GM19193 (cell line): ENCODE results near the gene GPC5.

ENCODE experiments used
- POLR2A ChIP-seq: IDR thresholded peaks from 4 replicates; pipeline ENCODE4 v1.6.1; 2011; ENCODE audit not compliant: insufficient read depth, insufficient read length; ENCODE audit errors: extremely low read depth

GPC5 gene

GRCh38 chr13:91771229-91771628 is 372.8 kb downstream of the GPC5 start:
- TF ChIP-seq POLR2A, result no peak

- no peak for TF ChIP-seq POLR2A
Measured at GRCh38 chr13:91773591-91774227, 375.3 kb downstream of the GPC5 start.

DNA sequence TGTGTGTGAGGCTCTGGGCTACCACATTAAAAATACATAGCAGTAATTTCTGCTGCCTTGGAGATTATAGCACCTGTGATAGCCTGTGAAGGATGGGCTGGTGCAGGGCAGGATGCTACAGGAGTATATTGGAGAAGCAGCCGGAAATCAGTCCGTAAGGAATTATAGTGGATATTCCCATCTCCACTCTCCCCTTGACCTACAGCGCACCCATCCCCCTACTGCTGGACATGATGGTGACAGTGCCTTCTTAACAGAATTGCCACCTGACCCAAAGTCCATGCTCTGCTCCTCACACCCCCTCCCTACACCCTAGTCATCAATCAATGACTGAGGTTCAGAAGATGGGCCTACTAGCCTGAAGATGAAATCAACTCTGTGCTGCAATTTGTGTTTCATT is 376.0 kb downstream of the GPC5 start:
- no peak for TF ChIP-seq POLR2A

GRCh38 chr13:91776611-91777193 is 378.3 kb downstream of the GPC5 start:
- TF ChIP-seq POLR2A, result no peak

GRCh38 chr13:91778123-91778522 is 379.7 kb downstream of the GPC5 start:
- no peak for TF ChIP-seq POLR2A

DNA sequence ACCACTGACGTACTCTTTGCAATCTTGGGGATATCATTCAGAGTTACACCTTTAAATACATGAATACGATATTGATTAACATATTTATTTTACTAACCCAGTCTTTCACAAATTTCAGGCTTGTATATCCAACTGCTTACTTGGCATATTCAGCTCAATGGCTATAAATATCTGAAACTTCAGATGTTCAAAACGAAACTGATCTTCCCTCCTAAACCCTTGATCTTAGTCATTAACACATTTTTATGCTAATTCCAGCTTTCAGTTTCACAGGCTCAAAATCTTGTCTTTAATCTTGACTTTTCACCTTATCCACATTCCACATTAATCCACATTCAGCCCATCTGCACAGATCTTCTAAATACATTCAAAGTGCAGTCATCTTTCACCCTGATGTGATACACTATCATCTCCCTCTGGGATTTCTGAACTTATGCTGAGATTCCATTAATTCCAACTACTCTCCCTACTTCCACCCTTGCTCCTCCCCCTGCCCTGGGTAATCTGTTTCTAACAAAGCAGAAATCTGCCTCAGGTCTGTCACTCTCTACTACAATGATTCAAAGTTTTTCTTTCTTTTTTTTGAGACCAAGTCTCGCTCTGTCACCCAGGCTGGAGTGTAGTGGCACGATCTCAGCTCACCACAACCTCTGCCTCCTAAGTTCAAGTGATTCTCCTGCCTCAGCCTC is 387.2 kb downstream of the GPC5 start:
- TF ChIP-seq POLR2A, result no peak

DNA sequence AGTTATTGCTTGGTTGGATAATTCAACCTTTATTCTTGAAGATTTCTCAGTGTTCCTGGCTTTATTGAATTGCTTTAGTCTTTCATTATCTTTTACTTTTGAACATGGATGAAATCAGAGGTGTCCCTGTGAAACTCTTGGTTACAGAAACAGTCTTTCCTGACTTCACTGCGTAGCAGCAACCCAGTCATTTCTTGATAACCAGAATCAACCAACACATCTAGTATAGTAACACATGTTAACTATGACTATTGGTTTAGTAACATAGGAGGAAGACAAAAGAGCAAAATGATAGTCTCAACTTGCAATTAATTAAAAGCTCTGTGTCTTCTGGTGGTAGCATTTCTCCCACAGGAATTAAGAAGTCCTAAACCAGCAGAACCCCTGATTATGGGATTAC is 393.6 kb downstream of the GPC5 start:
- no peak for TF ChIP-seq POLR2A

- no peak for TF ChIP-seq POLR2A
Measured at GRCh38 chr13:91797567-91797966, 399.1 kb downstream of the GPC5 start.

DNA sequence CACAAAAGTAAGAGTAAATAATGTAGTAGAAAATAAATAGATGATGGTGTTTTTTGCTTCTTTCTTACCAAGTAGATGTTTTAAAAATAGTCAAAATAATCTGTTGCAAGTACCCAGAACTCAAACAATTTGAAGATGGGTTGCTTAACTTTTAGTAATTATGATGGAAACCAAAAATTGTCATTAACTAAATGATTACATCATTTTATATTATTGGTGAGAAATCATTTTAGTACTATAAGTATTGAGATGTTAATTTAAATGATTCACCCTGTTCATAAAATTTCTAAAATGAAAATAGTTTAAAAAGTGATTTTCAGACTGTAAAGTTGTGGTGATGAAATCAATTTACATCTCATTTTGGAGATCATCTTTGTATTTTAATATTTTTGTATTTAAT is 404.5 kb downstream of the GPC5 start:
- TF ChIP-seq POLR2A, result no peak

DNA sequence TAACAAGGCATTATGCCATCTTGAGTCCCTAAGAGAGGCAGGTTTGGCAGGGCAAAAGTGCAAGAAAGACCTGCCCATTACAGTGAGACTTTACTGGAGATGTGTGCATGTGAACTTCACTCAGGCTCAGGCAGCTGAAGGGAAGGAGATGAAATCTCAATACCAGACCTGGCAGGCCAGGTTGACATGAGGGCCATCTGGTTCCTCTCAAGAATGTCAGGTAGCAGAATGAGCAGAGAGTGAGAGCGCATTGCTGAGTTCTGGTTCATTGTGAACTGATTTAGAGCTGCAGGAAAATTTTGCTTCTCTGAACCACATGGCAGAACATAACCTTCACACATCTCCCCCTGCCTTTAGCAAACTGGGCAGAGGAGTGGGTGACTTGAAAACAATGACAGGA is 406.3 kb downstream of the GPC5 start:
- no peak for TF ChIP-seq POLR2A

GRCh38 chr13:91805605-91806004 is 407.2 kb downstream of the GPC5 start:
- TF ChIP-seq POLR2A, result no peak

DNA sequence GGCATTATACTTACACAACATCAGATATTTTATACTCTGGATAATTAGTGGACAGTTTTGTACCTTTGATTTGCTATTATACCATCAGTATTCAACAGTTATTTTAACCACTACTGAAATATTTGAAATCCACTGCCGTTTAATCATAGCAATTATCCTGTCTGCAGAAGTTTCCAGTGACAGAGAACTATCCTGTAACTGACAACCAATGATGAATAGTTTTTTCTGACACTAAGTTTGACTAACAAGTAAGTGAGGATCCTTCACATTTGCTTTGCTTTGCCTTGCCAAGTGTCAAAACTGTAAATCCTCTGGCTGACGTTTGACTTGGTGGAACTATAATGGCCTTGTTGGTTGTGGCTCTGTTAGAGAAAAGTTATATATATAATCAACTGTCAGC is 410.7 kb downstream of the GPC5 start:
- TF ChIP-seq POLR2A, result no peak

GRCh38 chr13:91813253-91813652 is 414.8 kb downstream of the GPC5 start:
- no peak for TF ChIP-seq POLR2A

GRCh38 chr13:91816263-91816807 is 417.9 kb downstream of the GPC5 start:
- TF ChIP-seq POLR2A, result no peak

GRCh38 chr13:91817250-91817649 is 418.8 kb downstream of the GPC5 start:
- TF ChIP-seq POLR2A, result no peak

DNA sequence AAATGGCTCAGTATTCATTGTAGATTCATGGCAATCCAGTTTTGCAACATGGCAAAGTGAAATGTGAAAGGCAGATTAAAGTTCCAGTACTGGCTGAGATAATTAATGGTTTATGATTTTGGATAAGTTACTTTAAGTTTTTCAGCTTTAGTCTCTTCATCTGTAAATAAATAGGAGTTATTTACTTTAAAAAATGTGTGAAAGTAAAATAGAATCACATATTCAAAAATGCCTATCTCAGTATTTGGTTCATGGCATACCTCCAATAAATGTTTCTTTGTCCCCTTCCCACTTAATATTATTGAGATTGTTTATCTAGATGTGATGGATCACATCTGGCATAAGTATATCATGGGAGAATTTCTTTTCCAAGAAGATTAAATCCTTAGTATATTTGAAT is 426.0 kb downstream of the GPC5 start:
- no peak for TF ChIP-seq POLR2A
